H1 (cell line): Measurements from ENCODE around the gene YOD1.

Experiments used
- BCL11A ChIP-seq, 2 experiments: IDR thresholded peaks; one replicate each; pipeline ENCODE4 v1.6.1; 2011; ENCODE audit warnings: low read depth in 2 of 2, low read length in 2 of 2, mild to moderate bottlenecking in 2 of 2
- CEBPB ChIP-seq: IDR thresholded peaks from 2 replicates; pipeline ENCODE4 v1.6.1; 2012; ENCODE audit warnings: low read depth, low read length
- CHD2 ChIP-seq: IDR thresholded peaks from 2 replicates; pipeline ENCODE4 v1.6.1; 2012; ENCODE audit warnings: low read length, improper control_type of control experiment
- CTCF ChIP-seq, 3 experiments: IDR thresholded peaks; 1 replicate in 2 of 3; 2 replicates in 1 of 3; pipeline versions ENCODE4 v1.5.1 to v1.6.1; 2011; ENCODE audit warnings: low read length in 3 of 3, mild to moderate bottlenecking in 3 of 3, inconsistent platforms in 2 of 3, low read depth in 1 of 3, moderate library complexity in 1 of 3; ENCODE audit not compliant: insufficient read depth in 1 of 3; ENCODE audit errors: control extremely low read depth in 1 of 3
- EZH2 ChIP-seq: fragments of 200-600 bp; sonication (generic); IDR thresholded peaks from 2 replicates; pipeline ENCODE4 v1.7.1; 2012; ENCODE audit warnings: low read depth, mild to moderate bottlenecking, moderate library complexity, low read length, inconsistent platforms; ENCODE audit not compliant: severe bottlenecking
- KDM5A ChIP-seq: fragments of 200-600 bp; IDR thresholded peaks from 2 replicates; pipeline ENCODE4 v1.7.1; 2012; ENCODE audit warnings: mild to moderate bottlenecking, low read length, inconsistent platforms, mixed read lengths
- POLR2A ChIP-seq, 2 experiments: IDR thresholded peaks; 1 replicate in 1 of 2; 2 replicates in 1 of 2; pipeline ENCODE4 v1.6.1; 2011; ENCODE audit warnings: low read depth in 2 of 2, low read length in 2 of 2, mild to moderate bottlenecking in 2 of 2; ENCODE audit errors: control extremely low read depth in 1 of 2
- RFX5 ChIP-seq: IDR thresholded peaks from 2 replicates; pipeline ENCODE4 v1.6.1; 2011; ENCODE audit warnings: low read depth, low read length, improper control_type of control experiment, borderline replicate concordance
- SIRT6 ChIP-seq: IDR thresholded peaks from one replicate; pipeline ENCODE4 v1.7.1; 2012; ENCODE audit warnings: low read length, inconsistent platforms
- SP2 ChIP-seq: IDR thresholded peaks from 2 replicates; pipeline ENCODE4 v1.6.1; 2012; ENCODE audit warnings: mild to moderate bottlenecking, low read length, inconsistent platforms
- TBP ChIP-seq: IDR thresholded peaks from 2 replicates; pipeline ENCODE4 v1.6.1; 2011; ENCODE audit warnings: low read depth, low read length, improper control_type of control experiment
- TF ChIP-seq, protein P1 (sequence below): IDR thresholded peaks from 2 replicates; pipeline ENCODE4 v1.6.1; 2012; ENCODE audit warnings: low read length, inconsistent platforms

DNA sequence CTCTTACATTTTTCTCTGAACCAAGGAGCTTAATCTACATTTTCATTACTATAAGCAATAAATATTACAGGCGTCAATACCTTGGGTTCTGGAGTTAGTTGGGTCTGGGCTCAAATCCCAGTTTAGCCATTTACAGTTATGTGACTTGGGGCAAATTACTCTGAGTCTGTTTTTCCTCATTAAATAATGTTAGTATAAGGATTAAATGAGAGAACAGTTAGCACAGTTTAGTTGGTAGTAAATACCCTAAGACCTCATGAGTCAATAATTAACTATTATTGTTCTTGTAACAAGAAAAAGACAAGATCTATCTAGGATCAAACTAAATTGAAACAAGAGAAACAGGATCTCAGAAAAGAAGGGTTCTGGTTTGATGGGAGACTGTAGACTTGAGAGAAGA lies 23.1 kb downstream of the YOD1 start:
- TF ChIP-seq CHD2 = no peak
- TF ChIP-seq CTCF (IDR thresholded peaks at IDR 0.05; ENCODE audit: control extremely low read depth in 1 of 3, insufficient read depth in 1 of 3, low read depth in 1 of 3, low read length in 3 of 3) = no peak
- no peak for TF ChIP-seq TBP
- TF ChIP-seq RFX5 = no peak
- no peak for TF ChIP-seq POLR2A (IDR thresholded peaks at IDR 0.05; ENCODE audit: control extremely low read depth in 1 of 2, low read depth in 2 of 2, low read length in 2 of 2)
- TF ChIP-seq EZH2 = no peak
- no peak for TF ChIP-seq SIRT6
- TF ChIP-seq SP2 = no peak
- no peak for TF ChIP-seq CEBPB
- TF ChIP-seq, protein P1, sequence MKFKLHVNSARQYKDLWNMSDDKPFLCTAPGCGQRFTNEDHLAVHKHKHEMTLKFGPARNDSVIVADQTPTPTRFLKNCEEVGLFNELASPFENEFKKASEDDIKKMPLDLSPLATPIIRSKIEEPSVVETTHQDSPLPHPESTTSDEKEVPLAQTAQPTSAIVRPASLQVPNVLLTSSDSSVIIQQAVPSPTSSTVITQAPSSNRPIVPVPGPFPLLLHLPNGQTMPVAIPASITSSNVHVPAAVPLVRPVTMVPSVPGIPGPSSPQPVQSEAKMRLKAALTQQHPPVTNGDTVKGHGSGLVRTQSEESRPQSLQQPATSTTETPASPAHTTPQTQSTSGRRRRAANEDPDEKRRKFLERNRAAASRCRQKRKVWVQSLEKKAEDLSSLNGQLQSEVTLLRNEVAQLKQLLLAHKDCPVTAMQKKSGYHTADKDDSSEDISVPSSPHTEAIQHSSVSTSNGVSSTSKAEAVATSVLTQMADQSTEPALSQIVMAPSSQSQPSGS = no peak
- TF ChIP-seq BCL11A (IDR thresholded peaks at IDR 0.05; ENCODE audit: low read depth in 2 of 2, low read length in 2 of 2) = no peak
- TF ChIP-seq KDM5A = no peak
